Ishikawa (cell line): ENCODE measurements around the gene RPAIN.

Experiments used
- CEBPB ChIP-seq: IDR thresholded peaks from 2 replicates; pipeline ENCODE4 v1.6.1; 2012
- CREB1 ChIP-seq: IDR thresholded peaks from 2 replicates; pipeline ENCODE4 v1.6.1; 2012; ENCODE audit warnings: low read depth
- EGR1 ChIP-seq: IDR thresholded peaks from 2 replicates; pipeline ENCODE4 v1.6.1; 2012
- MAX ChIP-seq: IDR thresholded peaks from 2 replicates; pipeline ENCODE4 v1.6.1; 2012
- RAD21 ChIP-seq: IDR thresholded peaks from 2 replicates; pipeline ENCODE4 v1.6.1; 2012; ENCODE audit warnings: low read depth
- TAF1 ChIP-seq: IDR thresholded peaks from 2 replicates; pipeline ENCODE4 v1.6.1; 2012; ENCODE audit warnings: low read depth, mild to moderate bottlenecking
- ZBTB7A ChIP-seq: IDR thresholded peaks from 2 replicates; pipeline ENCODE4 v1.6.1; 2012; ENCODE audit warnings: low read depth

- TF ChIP-seq RAD21 = no peak
- TF ChIP-seq ZBTB7A = no peak
- no peak for TF ChIP-seq MAX
- no peak for TF ChIP-seq CREB1
- no peak for TF ChIP-seq EGR1
- no peak for TF ChIP-seq CEBPB
- TF ChIP-seq TAF1 = no peak
Measured at GRCh38 chr17:5424909-5425308, 4.9 kb downstream of the RPAIN start.
